GM12892 (cell line): ENCODE results near the gene CTSD.

Source experiments
- DNase-seq: peaks from one replicate; pipeline ENCODE4 v3.0.0; 2011; ENCODE audit not compliant: insufficient read length
- FAIRE-seq: peaks from 2 replicates; lab custom pipeline; 2011; peaks lifted over from hg19 to GRCh38; lab: Jason Lieb, UNC
- POLR2A ChIP-seq: IDR thresholded peaks from 2 replicates; pipeline ENCODE4 v1.6.1; 2011; ENCODE audit warnings: low read depth, low read length, control low read depth
- POLR2AphosphoS5 ChIP-seq: IDR thresholded peaks from 2 replicates; pipeline ENCODE4 v1.6.1; 2011; ENCODE audit warnings: low read depth, low read length, control low read depth
- TAF1 ChIP-seq: IDR thresholded peaks from 2 replicates; pipeline ENCODE4 v1.6.1; 2011; ENCODE audit warnings: low read depth, mild to moderate bottlenecking, control low read depth, low read length, borderline replicate concordance

Gene CTSD

DNA sequence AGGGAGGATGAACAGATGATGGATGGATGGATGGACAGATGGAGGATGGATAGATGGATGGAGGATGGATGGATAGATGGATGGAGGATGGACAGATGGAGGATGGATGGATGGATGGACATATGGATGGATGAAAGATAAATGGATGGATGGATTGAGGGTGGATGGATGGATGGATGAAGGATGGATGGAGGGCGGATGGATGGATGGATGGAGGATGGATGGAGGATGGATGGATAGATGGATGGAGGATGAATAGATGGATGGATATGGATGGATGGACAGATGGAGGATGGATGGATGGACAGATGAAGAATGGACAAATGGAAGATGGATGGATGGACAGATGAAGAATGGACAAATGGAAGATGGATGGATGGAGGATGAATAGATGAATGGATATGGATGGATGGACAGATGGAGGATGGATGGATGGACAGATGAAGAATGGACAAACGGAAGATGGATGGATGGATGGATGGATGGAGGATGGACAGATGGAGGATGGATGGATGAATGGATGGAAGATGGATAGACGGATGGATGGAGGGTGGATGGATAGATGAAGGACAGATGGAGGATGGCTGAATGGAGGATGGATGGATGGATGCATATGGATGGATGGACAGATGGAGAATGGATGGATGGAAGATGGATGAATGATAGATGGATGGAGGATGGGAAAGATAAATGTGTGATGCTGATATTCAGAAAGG is 20.7 kb downstream of the CTSD start:
- FAIRE-seq (peak; percentile 61), DNase-seq (no peak)
- TF ChIP-seq POLR2AphosphoS5, result no peak

DNA sequence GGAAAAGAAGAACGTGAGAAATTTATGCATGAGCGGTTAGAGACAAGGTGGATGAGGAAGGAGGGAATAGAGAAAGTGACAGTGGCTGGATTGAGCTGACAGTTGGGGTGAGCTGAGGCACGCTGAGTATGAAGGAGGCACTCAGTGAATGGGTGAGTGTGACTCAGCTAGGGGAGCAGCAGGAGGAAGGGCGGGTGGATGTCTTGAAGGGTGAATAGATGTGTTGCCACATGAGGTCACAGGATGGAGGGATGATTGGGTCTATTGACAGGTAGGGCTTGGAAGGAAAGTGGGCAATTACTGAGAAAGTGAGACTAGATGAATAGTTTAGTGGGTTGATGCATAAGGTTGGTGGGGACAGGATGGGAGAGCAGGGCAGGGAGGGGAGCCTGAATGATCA is 21.4 kb downstream of the CTSD start:
- TF ChIP-seq POLR2AphosphoS5, result no peak
- no peak for TF ChIP-seq POLR2A
- TF ChIP-seq TAF1, result no peak
- no peak for DNase-seq
- FAIRE-seq, result peak; percentile 50

DNA sequence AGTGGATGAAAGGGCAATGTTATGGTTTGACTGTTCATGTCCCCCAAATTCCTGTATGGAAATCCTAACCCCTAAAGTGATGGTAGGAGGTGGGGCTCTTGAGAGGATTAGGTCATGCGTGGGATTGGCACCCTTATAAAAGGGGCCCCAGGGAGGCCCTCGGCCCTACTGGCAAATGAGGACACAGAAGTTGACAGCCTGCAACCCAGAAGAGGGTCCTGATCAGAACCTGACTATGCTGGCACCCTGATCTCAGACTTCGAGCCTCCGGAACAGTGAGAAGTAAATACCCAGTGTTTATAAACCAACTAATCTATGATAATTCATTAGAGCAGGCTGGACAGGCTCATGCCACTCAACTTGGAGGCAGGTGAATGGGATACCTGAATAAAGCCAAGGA is 22.0 kb downstream of the CTSD start:
- TF ChIP-seq TAF1, result no peak
- no peak for TF ChIP-seq POLR2A
- no peak for TF ChIP-seq POLR2AphosphoS5
- DNase-seq (no peak), FAIRE-seq (no peak)

DNA sequence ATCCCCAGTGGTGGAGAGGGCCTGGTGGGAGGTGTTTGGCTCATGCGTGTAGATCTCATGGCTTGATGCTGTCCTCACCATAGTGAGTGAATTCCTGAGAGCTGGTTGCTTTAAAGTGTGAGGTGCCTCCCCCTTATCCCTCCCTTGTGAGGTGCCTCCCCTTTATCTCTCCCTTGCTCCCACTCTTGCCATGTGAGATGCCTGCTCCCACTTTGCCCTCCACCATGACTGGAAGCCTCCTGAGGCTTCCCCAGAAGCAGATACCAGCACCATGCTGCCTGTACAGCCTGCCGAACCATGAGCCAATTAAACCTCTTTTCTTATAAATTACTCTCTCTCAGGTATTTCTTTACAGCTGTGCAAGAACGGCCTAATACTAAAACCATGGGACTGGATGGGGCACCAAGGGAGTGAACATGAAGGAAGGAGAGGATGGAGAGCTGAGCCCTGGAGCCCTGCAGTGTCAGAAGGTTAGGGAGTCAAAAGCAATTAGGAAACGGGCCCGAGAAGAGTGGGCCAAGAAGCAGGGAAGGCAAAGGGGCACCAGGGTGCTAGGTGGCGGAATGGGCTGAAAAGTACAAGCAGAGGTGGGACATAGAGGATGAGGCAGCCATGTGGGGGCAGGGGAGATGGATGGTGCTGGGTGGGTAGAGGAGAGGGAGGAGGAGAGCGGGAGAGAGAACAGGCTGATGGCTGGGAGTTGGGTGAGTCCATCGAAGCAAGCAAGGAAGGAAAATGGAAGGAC is 22.8 kb downstream of the CTSD start:
- FAIRE-seq, result no peak
- DNase-seq, result no peak
- TF ChIP-seq TAF1 (no peak), POLR2AphosphoS5 (no peak), POLR2A (no peak)

DNA sequence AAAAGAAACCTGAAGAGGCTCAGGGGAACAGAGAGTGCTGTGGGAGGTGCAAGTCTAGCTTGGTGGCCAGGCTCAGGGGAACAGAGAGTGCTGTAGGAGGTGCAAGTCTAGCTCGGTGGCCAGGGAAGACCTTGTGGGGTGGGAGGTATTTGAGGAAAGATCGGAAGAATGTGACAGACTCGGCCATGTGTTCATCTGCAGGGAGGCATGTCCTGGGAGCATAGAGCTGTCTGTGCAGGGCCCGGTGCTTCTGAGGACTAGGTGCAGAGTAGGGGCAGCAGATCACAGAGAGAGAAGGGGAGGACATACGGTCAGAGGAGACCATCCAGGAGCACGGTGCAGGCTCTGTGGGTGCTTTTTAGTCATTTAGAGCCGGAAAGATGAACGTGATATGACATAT is 24.2 kb downstream of the CTSD start:
- DNase-seq, result no peak
- TF ChIP-seq TAF1, result no peak
- no peak for TF ChIP-seq POLR2AphosphoS5
- TF ChIP-seq POLR2A, result no peak
- no peak for FAIRE-seq

DNA sequence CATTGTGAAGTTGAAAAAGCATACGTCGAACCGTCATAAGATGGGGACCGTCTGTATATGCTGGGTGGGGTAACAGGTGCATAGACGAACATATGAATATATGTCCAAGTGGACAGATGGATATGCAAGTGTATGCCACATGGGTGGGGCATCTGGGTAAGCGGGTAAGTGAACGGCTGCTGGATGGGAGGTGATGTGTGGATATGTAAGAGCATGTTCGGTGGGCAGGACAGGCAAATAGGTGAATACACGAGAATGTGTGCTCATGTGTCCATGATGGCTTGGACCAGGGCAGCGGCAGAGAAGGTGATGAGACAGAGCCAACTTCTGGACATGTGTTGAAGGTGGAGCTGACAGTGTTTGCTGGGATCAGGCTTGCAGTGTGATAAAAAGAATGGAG is 25.3 kb downstream of the CTSD start:
- DNase-seq (no peak), FAIRE-seq (no peak)
- no peak for TF ChIP-seq POLR2AphosphoS5
- no peak for TF ChIP-seq POLR2A
- TF ChIP-seq TAF1, result no peak

DNA sequence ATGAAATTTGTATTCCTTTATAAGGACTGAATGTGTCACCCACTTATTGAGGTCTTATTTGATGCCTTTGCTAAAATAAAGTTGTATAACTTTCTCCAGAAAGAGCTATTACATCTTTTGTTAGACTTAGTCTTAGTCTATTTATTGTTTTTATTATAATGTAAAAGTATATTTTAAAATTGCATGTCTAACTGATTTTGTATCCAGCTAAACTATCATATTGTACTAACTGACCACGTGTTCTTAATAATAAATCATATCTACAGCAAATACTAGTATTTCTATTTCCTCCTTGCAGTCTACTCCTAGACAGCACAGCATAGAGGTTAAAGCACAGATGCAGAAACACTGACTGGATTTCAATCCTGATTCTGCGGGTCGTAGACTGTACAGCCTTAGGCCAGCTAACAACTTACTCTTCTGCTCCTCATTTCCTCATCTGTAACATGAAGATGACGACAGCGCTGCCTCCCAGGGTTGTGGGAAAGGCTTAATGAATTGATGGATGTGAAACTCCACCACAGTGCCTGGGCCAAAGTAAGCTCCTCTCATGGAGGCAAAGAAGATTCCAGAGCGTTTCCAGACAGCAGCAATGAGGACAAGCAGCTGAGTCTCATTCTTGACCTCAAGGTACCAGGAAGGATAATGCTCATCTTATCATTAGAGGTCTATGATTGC is 26.5 kb downstream of the CTSD start:
- no peak for TF ChIP-seq POLR2A
- no peak for TF ChIP-seq POLR2AphosphoS5
- TF ChIP-seq TAF1, result no peak
- no peak for FAIRE-seq
- no peak for DNase-seq

DNA sequence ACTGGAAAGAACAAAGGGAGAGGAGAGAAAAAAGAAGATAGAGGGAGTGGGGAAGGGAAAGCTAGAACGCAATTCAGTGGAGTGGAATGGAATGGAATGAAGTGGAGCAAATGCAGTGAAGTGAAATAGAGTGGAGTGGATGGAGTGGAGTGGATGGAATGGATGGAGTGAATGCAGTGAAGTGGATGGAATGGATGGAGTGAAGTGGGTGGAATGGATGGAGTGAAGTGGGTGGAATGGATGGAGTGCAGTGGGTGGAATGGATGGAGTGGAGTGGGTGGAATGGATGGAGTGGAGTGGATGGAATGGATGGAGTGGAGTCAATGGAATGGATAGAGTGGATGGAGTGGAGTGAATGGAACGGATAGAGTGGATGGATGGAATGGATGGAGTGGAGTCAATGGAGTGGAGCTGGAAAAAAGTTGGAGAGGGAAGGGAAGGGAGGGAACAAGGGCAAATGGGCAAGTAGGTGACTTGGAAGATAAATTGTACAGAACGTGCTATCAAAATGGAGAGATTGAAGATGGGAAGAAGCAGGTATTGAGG is 27.2 kb downstream of the CTSD start:
- FAIRE-seq (no peak), DNase-seq (no peak)
- TF ChIP-seq POLR2A, result no peak
- no peak for TF ChIP-seq TAF1
- TF ChIP-seq POLR2AphosphoS5, result no peak

DNA sequence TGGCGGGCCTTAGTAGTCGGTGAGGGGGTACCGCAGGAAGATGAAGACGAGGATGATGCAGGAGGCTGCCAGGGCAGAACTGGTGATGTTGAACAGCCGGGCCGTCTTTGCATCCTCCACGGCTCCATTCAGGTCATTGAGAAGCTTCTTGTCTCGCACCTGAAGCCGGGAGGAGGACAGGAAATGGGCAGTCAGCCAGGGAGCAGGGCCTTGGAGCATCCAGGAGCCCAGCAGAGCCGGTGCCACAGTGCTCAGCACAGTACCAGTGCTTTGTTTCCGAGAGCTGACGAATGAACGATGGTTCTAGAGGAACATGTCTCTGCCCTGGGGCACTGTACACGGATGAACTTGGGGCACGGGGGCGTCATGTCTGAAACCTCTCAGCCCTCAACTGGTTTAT is 28.5 kb downstream of the CTSD start:
- TF ChIP-seq POLR2A, result no peak
- no peak for TF ChIP-seq TAF1
- TF ChIP-seq POLR2AphosphoS5, result no peak
- DNase-seq (no peak), FAIRE-seq (no peak)

DNA sequence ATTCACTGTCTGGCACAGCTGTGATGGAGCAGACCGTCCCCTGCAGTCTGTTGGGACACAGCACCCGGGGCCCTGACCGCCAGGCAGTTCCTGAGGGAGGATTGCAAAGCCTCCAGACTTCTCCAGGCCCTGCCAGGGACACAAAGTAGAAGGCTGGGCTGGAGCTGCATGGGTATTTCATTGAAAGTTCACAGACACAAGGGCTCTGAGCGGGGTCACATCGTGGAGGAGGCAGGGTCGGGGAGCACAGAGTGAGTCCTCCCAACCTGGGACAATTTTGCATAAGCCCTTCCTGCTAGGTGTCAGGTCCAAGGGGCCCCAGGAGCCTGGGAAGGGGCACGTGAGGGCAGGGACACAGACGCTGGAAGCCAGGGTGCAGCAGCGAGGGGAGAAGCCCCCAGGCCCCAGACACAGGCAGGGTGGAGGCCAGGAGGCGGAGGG is 29.1 kb downstream of the CTSD start:
- TF ChIP-seq TAF1 (no peak), POLR2AphosphoS5 (no peak), POLR2A (no peak)
- no peak for FAIRE-seq
- DNase-seq, result no peak
